Stimulated activated CD8-positive, alpha-beta memory T cell treated with anti-CD3 and anti-CD28 coated beads, Interleukin-15, amount 100 ng/mL, for 1 hour (primary cell): ENCODE data around the gene C4orf54.

ENCODE experiments used
- DNase-seq: peaks from one replicate; pipeline ENCODE4 v3.0.0-alpha.2; 2020; ENCODE audit warnings: low read depth

The C4orf54 gene

DNA sequence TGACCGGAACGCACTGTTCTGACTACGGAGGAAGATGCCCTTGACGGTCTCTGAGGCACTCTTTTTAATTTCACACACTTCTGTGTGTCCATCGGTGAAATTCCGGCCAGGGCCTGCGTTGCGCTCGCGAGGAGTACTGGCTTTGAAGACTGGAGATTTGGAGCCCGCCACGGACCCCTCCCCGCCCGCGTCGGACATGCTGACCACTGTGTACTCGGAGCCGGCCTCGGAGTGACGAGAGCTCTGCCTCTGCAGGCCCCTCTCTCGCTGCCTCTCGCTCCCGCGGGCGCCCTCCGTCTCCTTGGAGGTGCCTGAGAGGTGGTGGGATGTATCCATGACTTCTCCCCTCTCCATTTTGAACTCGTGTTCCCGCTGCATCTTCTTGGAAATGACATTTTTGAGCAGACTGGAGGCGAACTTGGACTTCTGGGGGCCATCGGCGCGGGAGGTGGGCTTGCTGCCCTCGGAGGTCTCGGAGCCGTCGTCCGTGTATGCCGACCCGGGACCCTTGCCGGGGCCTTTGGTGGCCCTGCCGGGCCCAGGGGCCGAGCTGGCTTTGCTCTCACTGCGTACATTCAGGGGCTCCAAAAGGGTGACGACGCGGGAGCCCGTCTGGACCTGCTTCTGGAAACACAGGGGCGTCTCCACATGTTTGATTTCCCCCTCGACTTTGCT, 5.7 kb downstream of the C4orf54 start:
- DNase-seq: no peak

DNA sequence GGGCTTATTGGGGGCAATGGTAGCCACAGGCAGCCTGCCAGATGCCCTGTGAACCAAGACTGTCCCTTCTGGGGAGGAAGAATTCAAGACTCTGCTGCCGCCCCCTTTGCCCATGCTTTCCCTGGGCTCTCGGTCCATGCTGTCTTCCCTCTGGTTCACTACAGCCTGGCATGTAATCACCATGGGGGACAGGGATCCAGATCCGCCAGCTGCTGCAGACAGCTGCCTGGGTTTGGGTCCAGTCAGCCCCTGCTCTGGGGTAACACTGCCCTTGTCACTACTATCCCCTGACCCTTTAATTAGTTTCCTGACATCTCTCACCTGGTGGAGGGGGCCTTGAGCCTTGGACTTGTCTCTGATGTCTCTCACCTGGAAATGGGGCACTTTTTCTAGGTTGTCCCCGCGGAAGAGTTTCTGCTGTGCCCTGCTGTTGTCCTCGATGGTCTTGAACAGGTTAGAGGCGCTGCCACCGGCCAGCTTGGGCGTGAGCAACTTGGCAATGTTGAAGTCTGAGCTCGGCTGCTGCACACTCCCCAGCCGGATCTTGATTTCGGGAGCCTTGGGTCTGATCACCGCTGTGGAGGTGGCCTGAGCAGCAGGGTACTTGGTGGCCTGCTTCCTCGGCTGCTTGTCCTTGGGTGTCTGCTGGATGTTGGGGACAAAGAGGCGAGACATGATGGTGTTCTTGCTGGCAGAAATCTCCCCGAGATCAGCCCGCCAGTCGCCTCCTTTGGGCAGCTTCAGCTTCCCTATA, 6.4 kb downstream of the C4orf54 start:
- no peak for DNase-seq

DNA sequence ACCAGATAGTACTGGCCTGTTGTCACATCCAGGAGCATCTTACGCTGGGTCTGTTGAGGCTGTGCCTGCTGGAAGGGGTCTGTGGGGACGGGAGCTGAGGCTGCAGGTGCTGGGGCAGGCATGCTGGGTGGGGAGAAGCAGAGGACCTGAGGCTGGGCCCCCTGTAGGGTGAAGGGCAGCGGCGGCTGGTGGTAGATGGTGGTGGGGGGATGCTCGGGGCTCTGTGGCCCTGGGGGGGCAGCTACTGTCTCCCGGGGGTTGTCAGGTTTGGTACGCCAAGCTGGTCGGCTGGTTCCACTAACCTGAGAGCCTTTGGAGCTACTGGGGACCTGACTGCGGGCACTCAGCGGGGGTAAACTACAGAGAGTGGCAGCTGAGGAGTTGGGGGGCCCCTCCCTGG, 7.8 kb downstream of the C4orf54 start:
- DNase-seq: no peak

- no peak for DNase-seq
Observed at GRCh38 chr4:99649208-99649607, 8.4 kb downstream of the C4orf54 start.

- no peak for DNase-seq
Observed at GRCh38 chr4:99648321-99648720, 9.3 kb downstream of the C4orf54 start.

DNA sequence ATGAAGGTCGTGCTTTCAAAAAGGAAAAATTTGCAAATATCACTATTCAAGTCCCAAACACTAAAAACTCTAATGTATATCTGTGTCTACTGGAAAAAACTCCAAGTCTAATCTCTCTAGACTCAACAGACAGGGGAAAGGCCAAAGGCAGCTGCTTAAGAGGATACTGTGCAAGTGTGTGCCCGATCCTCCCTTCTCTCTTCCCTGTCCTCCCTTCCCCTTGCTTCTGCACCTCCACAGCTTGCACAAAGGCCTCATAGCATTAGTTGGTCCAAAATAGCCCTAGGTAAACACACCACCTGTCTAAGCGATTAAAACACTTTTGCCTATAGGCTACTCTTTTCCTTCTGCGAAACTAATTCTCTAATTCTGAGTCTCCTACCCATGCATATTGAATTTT, 10.6 kb downstream of the C4orf54 start:
- no peak for DNase-seq

GRCh38 chr4:99645638-99646037, 12.0 kb downstream of the C4orf54 start:
- no peak for DNase-seq

GRCh38 chr4:99645036-99645435, 12.6 kb downstream of the C4orf54 start:
- DNase-seq: no peak

DNA sequence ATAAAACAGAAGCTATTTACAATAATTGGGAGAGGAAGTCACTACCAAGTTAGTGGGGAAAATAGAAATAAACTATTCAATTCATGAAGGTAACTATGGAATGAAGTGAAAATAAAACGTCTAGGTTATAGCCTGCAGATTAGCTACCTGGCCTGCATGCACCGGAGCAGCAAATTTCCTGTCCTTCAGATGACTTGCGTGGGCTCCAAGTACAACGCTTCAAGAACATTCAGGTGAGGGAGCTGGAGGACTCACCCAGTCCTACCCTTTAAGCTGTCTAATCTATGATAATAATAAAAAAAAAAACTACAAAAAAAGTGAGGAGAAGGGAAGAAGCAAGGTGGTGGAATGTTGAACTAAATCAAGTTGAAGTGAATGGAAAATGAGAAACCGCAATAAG, 13.2 kb downstream of the C4orf54 start:
- DNase-seq: no peak

GRCh38 chr4:99642725-99643489, 14.7 kb downstream of the C4orf54 start:
- no peak for DNase-seq

DNA sequence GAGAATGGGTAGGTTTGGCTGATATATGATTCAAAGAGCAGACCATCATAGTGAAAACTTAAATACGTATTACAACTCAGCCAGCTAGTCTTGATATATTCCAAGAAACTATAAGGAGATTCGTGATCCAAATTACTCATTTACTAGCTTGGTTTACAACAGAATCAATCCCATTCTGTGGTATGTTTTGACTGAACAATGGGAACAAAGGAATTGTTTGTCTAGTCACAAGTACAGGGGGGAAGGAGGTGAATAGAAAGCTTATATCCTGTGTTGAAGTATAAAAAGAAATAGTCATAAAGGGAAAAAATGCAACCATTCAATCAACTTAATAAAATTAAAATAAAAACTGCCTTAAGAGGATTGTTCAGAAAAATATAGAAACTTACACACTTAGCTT, 17.0 kb downstream of the C4orf54 start:
- no peak for DNase-seq

DNA sequence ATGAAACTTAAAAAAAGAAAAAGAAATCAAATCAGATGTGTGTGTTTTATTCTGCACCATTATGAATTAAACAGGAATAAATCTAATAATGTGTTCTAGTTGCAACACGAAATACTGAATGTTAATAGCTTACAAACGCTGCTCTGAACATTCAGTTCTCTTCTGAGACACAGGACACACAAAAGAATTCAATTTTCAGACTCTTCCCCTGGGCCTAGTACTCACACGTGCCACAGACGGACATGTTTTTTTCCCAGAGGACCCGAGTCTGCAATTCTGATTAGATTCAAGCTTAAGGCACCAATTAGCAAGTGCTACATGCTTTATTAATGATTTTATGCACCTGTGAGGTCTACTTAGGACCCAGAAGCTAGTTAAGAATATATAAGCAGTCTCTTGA, 20.5 kb downstream of the C4orf54 start:
- DNase-seq: no peak

- no peak for DNase-seq
Observed at GRCh38 chr4:99636422-99636821, 21.2 kb downstream of the C4orf54 start.

GRCh38 chr4:99635601-99636000, 22.0 kb downstream of the C4orf54 start:
- no peak for DNase-seq

GRCh38 chr4:99634742-99635360, 22.8 kb downstream of the C4orf54 start:
- DNase-seq: no peak

GRCh38 chr4:99633772-99634171, 23.9 kb downstream of the C4orf54 start:
- DNase-seq: no peak

DNA sequence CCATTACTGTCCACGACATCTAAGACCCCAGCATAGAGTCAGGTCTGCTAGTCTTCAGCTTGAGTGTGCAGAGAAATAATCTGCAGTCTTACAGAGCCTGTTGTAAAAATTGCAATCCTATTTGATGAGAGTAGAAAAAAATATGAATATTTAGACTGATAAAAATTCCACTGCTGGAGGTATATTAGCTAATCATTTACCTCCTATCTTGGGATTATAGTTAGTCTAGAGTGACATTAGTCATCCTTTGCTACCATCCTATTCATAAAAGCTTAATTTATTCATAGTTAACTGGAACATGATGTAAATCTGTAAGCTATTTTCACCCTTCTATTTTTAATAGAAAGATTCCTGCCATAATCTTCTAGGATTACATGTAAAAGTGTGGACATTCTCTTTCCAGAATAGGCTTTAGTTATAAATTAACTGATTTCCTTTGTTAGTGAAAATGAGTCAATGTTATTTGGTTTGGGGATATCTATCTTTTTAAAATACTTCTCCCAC, 26.7 kb downstream of the C4orf54 start:
- DNase-seq: no peak

GRCh38 chr4:99629962-99630554, 27.6 kb downstream of the C4orf54 start:
- DNase-seq: no peak

GRCh38 chr4:99628040-99628439, 29.6 kb downstream of the C4orf54 start:
- DNase-seq: no peak

GRCh38 chr4:99625369-99625768, 32.3 kb downstream of the C4orf54 start:
- no peak for DNase-seq

DNA sequence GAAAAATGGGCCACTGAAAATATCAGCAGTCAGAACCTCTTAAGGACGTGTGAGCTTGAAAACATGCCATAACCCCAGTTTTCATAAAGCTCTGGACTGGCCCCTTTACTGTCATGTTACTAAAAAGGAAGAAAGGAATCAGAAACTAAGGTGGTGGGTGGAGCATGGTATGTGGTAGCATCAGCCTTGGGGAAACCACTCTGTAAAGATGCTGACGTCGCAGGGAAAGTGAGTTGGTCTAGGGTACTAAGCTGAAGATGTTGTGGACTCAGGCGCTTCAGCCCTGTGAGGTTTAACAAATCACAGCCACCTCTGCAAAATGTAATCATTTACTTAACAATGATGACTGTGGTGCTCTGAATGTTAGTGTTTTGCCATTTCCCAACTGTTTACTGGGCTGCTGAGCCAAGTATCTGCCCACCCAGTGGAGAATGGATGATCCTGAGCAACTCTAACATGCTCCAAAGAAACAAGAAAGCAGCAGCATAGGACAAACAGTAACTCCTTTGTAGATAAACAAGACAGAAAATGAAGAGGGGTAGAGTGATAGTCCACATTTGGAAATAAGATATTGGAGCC, 33.4 kb downstream of the C4orf54 start:
- DNase-seq: no peak

DNA sequence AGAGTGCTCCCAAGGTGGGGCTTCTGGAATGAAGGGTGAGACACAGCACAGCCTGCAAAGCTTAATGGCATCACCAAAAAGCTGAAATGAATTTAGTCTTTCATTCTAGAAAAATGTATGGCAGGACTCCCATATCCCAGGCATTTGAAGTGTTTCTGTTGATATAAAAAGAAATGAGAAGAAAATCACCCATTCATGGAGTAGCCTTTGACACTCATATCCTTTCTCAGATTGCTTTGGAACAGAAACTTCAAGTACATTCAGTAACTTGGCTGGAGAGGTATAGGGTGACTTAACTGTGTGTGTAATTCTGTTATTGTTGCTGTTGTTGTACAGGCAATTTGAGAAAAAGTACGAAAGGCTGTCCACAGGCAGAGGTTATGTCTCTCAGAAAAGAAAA, 35.3 kb downstream of the C4orf54 start:
- DNase-seq: no peak
